CD14-positive monocyte (primary cell): ENCODE results near the gene SNX13. TPM values are rescaled to one million over a fixed set of nuclear protein-coding genes. Genes with fewer than 3 reads are reported as not detected.

Experiments
- DNase-seq, 3 donors: peaks; one replicate each; pipeline ENCODE4 v3.0.0-alpha.2; 2011 to 2022
- H2AFZ ChIP-seq: 2 replicates; pipeline ENCODE4 v1.6.0; 2012; ENCODE audit warnings: mild to moderate bottlenecking, low read depth, low read length, inconsistent platforms; ENCODE audit not compliant: insufficient read depth, poor library complexity, severe bottlenecking
- H3K27ac ChIP-seq, 2 donors: 1 replicate in 1 of 2; 2 replicates in 1 of 2; pipeline ENCODE4 v1.5.1; 2012 to 2013; ENCODE audit warnings: low read length in 2 of 2, control low read depth in 1 of 2, inconsistent platforms in 1 of 2, low read depth in 1 of 2, mild to moderate bottlenecking in 1 of 2
- H3K27me3 ChIP-seq, 2 donors: one replicate each; pipeline versions ENCODE4 v1.6.0 to v1.6.1; 2011 to 2013; ENCODE audit warnings: low read length in 2 of 2; ENCODE audit not compliant: control insufficient read depth in 2 of 2, insufficient read depth in 2 of 2
- H3K36me3 ChIP-seq, 2 donors: replicated peaks in 1 of 2; 1 replicate in 1 of 2; 2 replicates in 1 of 2; pipeline versions ENCODE4 v1.5.1 to v1.6.1; 2012 to 2013; ENCODE audit warnings: low read length in 2 of 2, control low read depth in 1 of 2, inconsistent platforms in 1 of 2, mild to moderate bottlenecking in 1 of 2; ENCODE audit not compliant: insufficient read depth in 2 of 2, control insufficient read depth in 1 of 2
- H3K4me1 ChIP-seq, 2 donors: 1 replicate in 1 of 2; 2 replicates in 1 of 2; pipeline versions ENCODE4 v1.5.1 to v1.6.1; 2012 to 2013; ENCODE audit warnings: low read length in 2 of 2, control low read depth in 1 of 2, inconsistent platforms in 1 of 2, mild to moderate bottlenecking in 1 of 2, moderate library complexity in 1 of 2; ENCODE audit not compliant: insufficient read depth in 2 of 2, control insufficient read depth in 1 of 2
- H3K4me2 ChIP-seq: replicated peaks from 2 replicates; pipeline ENCODE3; 2012; ENCODE audit warnings: low read length, moderate library complexity, mild to moderate bottlenecking; ENCODE audit not compliant: poor library complexity, severe bottlenecking; ENCODE audit errors: extremely low read depth
- H3K4me3 ChIP-seq, 3 experiments: fragments of 200-600 bp in 1 of 3; sonication (generic) in 1 of 3; replicated peaks in 1 of 3; 1 replicate in 2 of 3; 2 replicates in 1 of 3; pipeline ENCODE4 v1.5.1; 2011 to 2013; ENCODE audit warnings: low read length in 3 of 3, mild to moderate bottlenecking in 3 of 3, control low read depth in 2 of 3, low read depth in 2 of 3, inconsistent platforms in 1 of 3, moderate library complexity in 1 of 3
- H3K79me2 ChIP-seq: 2 replicates; pipeline ENCODE4 v1.6.0; 2012; ENCODE audit warnings: mild to moderate bottlenecking, control low read depth, inconsistent platforms, low read length, moderate library complexity; ENCODE audit not compliant: insufficient read depth
- H3K9ac ChIP-seq: 2 replicates; pipeline ENCODE4 v1.6.0; 2017; ENCODE audit warnings: low read length, mild to moderate bottlenecking; ENCODE audit not compliant: insufficient read depth, poor library complexity, severe bottlenecking
- H3K9me3 ChIP-seq, 2 donors: replicated peaks in 1 of 2; 1 replicate in 1 of 2; 2 replicates in 1 of 2; pipeline versions ENCODE4 v1.5.1 to v1.6.1; 2012 to 2013; ENCODE audit warnings: low read length in 2 of 2, control low read depth in 1 of 2; ENCODE audit not compliant: control insufficient read depth in 1 of 2, insufficient read depth in 1 of 2
- H4K20me1 ChIP-seq: 2 replicates; pipeline ENCODE4 v1.6.0; 2012; ENCODE audit warnings: mild to moderate bottlenecking, low read length, control low read depth, moderate library complexity; ENCODE audit not compliant: insufficient read depth
- H3K27ac Mint-ChIP-seq, 7 donors: one replicate each; pipeline ENCODE4 v1.8.0; 2020; ENCODE audit warnings: mild to moderate bottlenecking in 7 of 7, mixed read lengths in 7 of 7, moderate library complexity in 6 of 7, inconsistent platforms in 2 of 7
- H3K27me3 Mint-ChIP-seq, 3 donors: one replicate each; pipeline ENCODE4 v1.8.0; 2021 to 2022; ENCODE audit warnings: low read depth in 3 of 3, mild to moderate bottlenecking in 3 of 3, mixed read lengths in 3 of 3, moderate library complexity in 3 of 3, inconsistent platforms in 1 of 3
- H3K36me3 Mint-ChIP-seq, 2 donors: one replicate each; pipeline ENCODE4 v1.8.0; 2020; ENCODE audit warnings: mixed read lengths in 2 of 2, inconsistent platforms in 1 of 2, mild to moderate bottlenecking in 1 of 2
- H3K4me1 Mint-ChIP-seq: one replicate; pipeline ENCODE4 v1.8.0; 2020; ENCODE audit warnings: mild to moderate bottlenecking, mixed read lengths
- H3K4me3 Mint-ChIP-seq, 2 donors: one replicate each; pipeline ENCODE4 v1.8.0; 2020; ENCODE audit warnings: mild to moderate bottlenecking in 2 of 2, mixed read lengths in 2 of 2, moderate library complexity in 1 of 2
- H3K9me3 Mint-ChIP-seq, 7 donors: one replicate each; pipeline ENCODE4 v1.8.0; 2020 to 2022; ENCODE audit warnings: mixed read lengths in 7 of 7, mild to moderate bottlenecking in 6 of 7, moderate library complexity in 6 of 7, inconsistent platforms in 2 of 7
- WGBS: methylation state at CpG from one replicate; pipeline ENCODE4 v1.1.5; 2013; ENCODE audit warnings: missing lambda C conversion rate; ENCODE audit not compliant: insufficient coverage; 5-methylcytosine and 5-hydroxymethylcytosine counted together
- intact Hi-C, 2 donors: fragments of 100-400 bp; cut with micrococcal nuclease; formaldehyde crosslinking; loops; one replicate each; pipeline versions ENCODE4 v1.15.0 to v1.15.1; 2023
- polyA plus RNA-seq, 3 donors: library from polyadenylated mRNA; depleted of rRNA in 1 of 3; unstranded in 2 of 3; stranded (reverse) in 1 of 3; fragments of 300-500 nt in 2 of 3; fragments of >200 nt in 1 of 3; fragmentation: Illumina TruSeq in 2 of 3; gene quantifications; 1 replicate in 2 of 3; 2 replicates in 1 of 3; pipeline ENCODE4 v1.2.3, GENCODE V29; 2012 to 2021
- TF ChIP-seq, protein P1 (sequence below): fragments of 200-600 bp; IDR thresholded peaks from one replicate; pipeline ENCODE4 v1.8.0; 2022; ENCODE audit warnings: antibody characterized with exemption, mild to moderate bottlenecking

The SNX13 gene
- polyA plus RNA-seq, 3 donors = 12.1 to 31.3 (median 17.4) TPM

DNA sequence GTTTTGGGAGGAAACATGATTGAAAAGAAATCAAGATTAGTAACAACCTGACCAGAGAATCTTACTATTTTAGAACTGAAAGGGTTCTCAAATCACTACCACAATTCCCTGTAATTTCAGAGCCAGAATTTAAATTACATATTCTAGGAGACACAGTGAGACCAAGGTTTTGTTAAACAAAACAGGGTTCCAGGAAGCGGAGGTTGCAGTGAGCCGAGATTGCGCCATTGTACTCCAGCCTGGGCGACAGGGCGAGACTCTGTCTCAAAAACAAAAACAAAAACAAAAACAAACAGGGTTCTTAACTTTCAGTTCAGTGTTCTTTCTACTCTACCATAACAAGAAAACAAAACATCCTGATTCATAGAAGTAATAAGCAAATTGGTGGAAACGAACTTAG, 57.6 kb downstream of the SNX13 start:
- Mint-ChIP-seq H3K4me1 (no peaks in the 10 kb centered on the region), H3K4me3 (no peak overlapping the region), H3K27me3 (no peaks in the 10 kb centered on the region), H3K36me3 (peaks cover 61 to 64% of the 10 kb centered on the region in 2 donors), H3K9me3 (no peaks in the 10 kb centered on the region), H3K27ac (no peak overlapping the region)
- Histone ChIP-seq H3K9me3 (no peaks in the 10 kb centered on the region), H3K4me2 (no peak overlapping the region), H3K4me1 (no peaks in the 10 kb centered on the region), H3K27me3 (no peaks in the 10 kb centered on the region), H3K4me3 (no peak overlapping the region), H4K20me1 (peaks cover 5% of the 10 kb centered on the region), H3K36me3 (peaks cover 51 to 91% of the 10 kb centered on the region in 2 donors), H3K9ac (no peak overlapping the region), H2AFZ (no peak overlapping the region), H3K79me2 (no peaks in the 10 kb centered on the region), H3K27ac (no peak overlapping the region)
- TF ChIP-seq, protein P1, sequence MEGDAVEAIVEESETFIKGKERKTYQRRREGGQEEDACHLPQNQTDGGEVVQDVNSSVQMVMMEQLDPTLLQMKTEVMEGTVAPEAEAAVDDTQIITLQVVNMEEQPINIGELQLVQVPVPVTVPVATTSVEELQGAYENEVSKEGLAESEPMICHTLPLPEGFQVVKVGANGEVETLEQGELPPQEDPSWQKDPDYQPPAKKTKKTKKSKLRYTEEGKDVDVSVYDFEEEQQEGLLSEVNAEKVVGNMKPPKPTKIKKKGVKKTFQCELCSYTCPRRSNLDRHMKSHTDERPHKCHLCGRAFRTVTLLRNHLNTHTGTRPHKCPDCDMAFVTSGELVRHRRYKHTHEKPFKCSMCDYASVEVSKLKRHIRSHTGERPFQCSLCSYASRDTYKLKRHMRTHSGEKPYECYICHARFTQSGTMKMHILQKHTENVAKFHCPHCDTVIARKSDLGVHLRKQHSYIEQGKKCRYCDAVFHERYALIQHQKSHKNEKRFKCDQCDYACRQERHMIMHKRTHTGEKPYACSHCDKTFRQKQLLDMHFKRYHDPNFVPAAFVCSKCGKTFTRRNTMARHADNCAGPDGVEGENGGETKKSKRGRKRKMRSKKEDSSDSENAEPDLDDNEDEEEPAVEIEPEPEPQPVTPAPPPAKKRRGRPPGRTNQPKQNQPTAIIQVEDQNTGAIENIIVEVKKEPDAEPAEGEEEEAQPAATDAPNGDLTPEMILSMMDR = no peak
- no peak for DNase-seq
- no CpG with 5 or more reads among the region's 6 CpGs for WGBS
- intact Hi-C loops = no loop called here

DNA sequence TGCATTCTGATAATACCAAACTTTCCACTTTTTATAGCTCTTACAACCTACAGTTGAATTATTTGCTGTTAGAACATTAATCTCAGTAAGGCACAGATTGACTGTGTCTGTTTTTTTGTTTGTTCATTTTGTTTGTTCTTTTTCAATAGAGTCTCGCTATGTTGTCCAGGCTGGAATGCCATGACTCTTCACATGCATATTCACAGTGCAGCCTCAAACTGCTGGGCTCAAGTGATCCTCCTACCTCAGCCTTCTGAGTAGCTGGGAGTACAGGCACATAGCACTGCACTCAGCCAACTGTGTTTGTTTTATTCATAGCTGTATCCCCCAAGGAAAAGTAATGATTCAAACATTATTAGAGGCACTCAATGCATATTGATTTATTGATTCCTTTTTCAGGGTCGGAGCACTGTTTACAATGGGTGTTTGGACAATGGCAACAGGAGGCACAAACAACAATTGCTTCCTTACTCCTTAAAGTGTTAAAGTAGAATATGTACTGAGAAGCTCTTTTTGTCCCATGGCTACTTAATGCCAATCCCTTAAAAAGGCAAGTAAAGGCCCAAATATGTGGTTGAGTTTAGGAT, 61.1 kb downstream of the SNX13 start:
- Mint-ChIP-seq H3K4me1 (no peaks in the 10 kb centered on the region), H3K36me3 (peaks cover 54 to 60% of the 10 kb centered on the region in 2 donors), H3K27ac (no peak overlapping the region), H3K4me3 (no peak overlapping the region), H3K27me3 (no peaks in the 10 kb centered on the region), H3K9me3 (no peaks in the 10 kb centered on the region)
- no peaks in the 10 kb centered on the region for H3K79me2 ChIP-seq
- H3K4me3 ChIP-seq = no peak overlapping the region
- DNase-seq = no peak
- peaks cover 5% of the 10 kb centered on the region for H4K20me1 ChIP-seq
- H3K9me3 ChIP-seq = no peaks in the 10 kb centered on the region
- H2AFZ ChIP-seq = no peak overlapping the region
- H3K4me2 ChIP-seq = no peak overlapping the region
- TF ChIP-seq, protein P1 = no peak
- no peaks in the 10 kb centered on the region for H3K4me1 ChIP-seq
- H3K36me3 ChIP-seq = peaks cover 34 to 81% of the 10 kb centered on the region in 2 donors
- no CpG with 5 or more reads among the region's 2 CpGs for WGBS
- no peak overlapping the region for H3K9ac ChIP-seq
- intact Hi-C loops = no loop called here
- H3K27ac ChIP-seq = no peak overlapping the region
- H3K27me3 ChIP-seq = no peaks in the 10 kb centered on the region
